T-helper 2 cell (primary cell): ENCODE data around the gene ZNF181.

ENCODE experiments used
- DNase-seq, 5 experiments: peaks; one replicate each; pipeline versions ENCODE4 v3.0.0 to v3.0.0-alpha.2; 2012 to 2022

The ZNF181 gene

GRCh38 chr19:34759218-34759917 is 25.3 kb downstream of the ZNF181 start:
- DNase-seq: no peak

GRCh38 chr19:34766386-34766785 is 32.3 kb downstream of the ZNF181 start:
- no peak for DNase-seq

GRCh38 chr19:34767951-34768350 is 33.9 kb downstream of the ZNF181 start:
- no peak for DNase-seq

GRCh38 chr19:34772697-34773554 is 38.9 kb downstream of the ZNF181 start, which contains the start of gene ZNF599:
Gene ZNF599, minus strand, starts transcription at chr19:34773215. Its CDS starts 374 bp downstream, at chr19:34772841.
- peak; percentile 71 to 94 (median 81) for DNase-seq

GRCh38 chr19:34773555-34773864 is 39.5 kb downstream of the ZNF181 start:
- no peak for DNase-seq

- DNase-seq: no peak
These were observed 40.8 kb downstream of the ZNF181 start for GRCh38 chr19:34774857-34775256.

GRCh38 chr19:34778342-34778741 is 44.3 kb downstream of the ZNF181 start:
- no peak for DNase-seq

- DNase-seq: no peak
These were observed 45.6 kb downstream of the ZNF181 start for GRCh38 chr19:34779652-34780051.

- no peak for DNase-seq
These were observed 52.2 kb downstream of the ZNF181 start for GRCh38 chr19:34786236-34786635.

- DNase-seq: no peak
These were observed 53.2 kb downstream of the ZNF181 start for GRCh38 chr19:34787059-34787824.

- DNase-seq: no peak
These were observed 54.0 kb downstream of the ZNF181 start for GRCh38 chr19:34788074-34788473.

- no peak for DNase-seq
These were observed 59.5 kb downstream of the ZNF181 start for GRCh38 chr19:34793565-34793964.

- DNase-seq: no peak
These were observed 60.3 kb downstream of the ZNF181 start for GRCh38 chr19:34794066-34794960.
